H1 (cell line): ENCODE measurements around the gene MYCBPAP. TPM values are rescaled to one million over a fixed set of nuclear protein-coding genes. Genes with fewer than 3 reads are reported as not detected.

Experiments
- CTCF ChIA-PET: fragments of 300-600 bp; sonication (Branson Sonifier 250); formaldehyde crosslinking; loops from one replicate; lab custom pipeline; 2021; ENCODE audit not compliant: partially characterized antibody; lab: Charles Lee
- POLR2A ChIA-PET: fragments of 300-600 bp; sonication (Branson Sonifier 250); formaldehyde crosslinking; loops from one replicate; lab custom pipeline; 2021; ENCODE audit warnings: inconsistent platforms; ENCODE audit not compliant: partially characterized antibody; lab: Charles Lee
- DNase-seq, 2 experiments: peaks; one replicate each; pipeline versions ENCODE4 v3.0.0 to v3.0.0-alpha.2; 2010 to 2022; ENCODE audit warnings: low spot score in 2 of 2, low read depth in 1 of 2, mixed read lengths in 1 of 2
- FAIRE-seq: peaks from 2 replicates; lab custom pipeline; 2011; peaks lifted over from hg19 to GRCh38; lab: Jason Lieb, UNC
- H2AFZ ChIP-seq: 2 replicates; pipeline ENCODE4 v1.8.1; 2012; ENCODE audit warnings: low read length, inconsistent platforms
- H2AK5ac ChIP-seq: 2 replicates; pipeline ENCODE4 v1.6.1; 2013; ENCODE audit warnings: low read depth, low read length
- H2BK120ac ChIP-seq: replicated peaks from 2 replicates; pipeline ENCODE3; 2013; ENCODE audit warnings: low read depth, low read length, inconsistent platforms
- H2BK12ac ChIP-seq: 2 replicates; pipeline ENCODE4 v1.6.1; 2013; ENCODE audit warnings: low read depth, low read length
- H2BK15ac ChIP-seq: 2 replicates; pipeline ENCODE4 v1.6.1; 2013; ENCODE audit warnings: low read length
- H2BK20ac ChIP-seq: 2 replicates; pipeline ENCODE4 v1.6.1; 2013; ENCODE audit warnings: low read length
- H2BK5ac ChIP-seq: 2 replicates; pipeline ENCODE4 v1.6.1; 2013; ENCODE audit warnings: low read depth, low read length
- H3K14ac ChIP-seq: 2 replicates; pipeline ENCODE4 v1.6.1; 2013; ENCODE audit warnings: inconsistent platforms; ENCODE audit not compliant: insufficient read length
- H3K18ac ChIP-seq: 2 replicates; pipeline ENCODE4 v1.6.1; 2013; ENCODE audit warnings: low read length; ENCODE audit errors: extremely low read depth
- H3K23ac ChIP-seq: 2 replicates; pipeline ENCODE4 v1.6.1; 2013; ENCODE audit warnings: inconsistent platforms; ENCODE audit not compliant: insufficient read length
- H3K23me2 ChIP-seq: 2 replicates; pipeline ENCODE4 v1.6.1; 2013; ENCODE audit warnings: low read depth, low read length
- H3K27ac ChIP-seq: 2 replicates; pipeline ENCODE4 v1.6.1; 2011; ENCODE audit warnings: low read depth, low read length, inconsistent platforms
- H3K27me3 ChIP-seq, 4 experiments: replicated peaks in 1 of 4; 1 replicate in 1 of 4; 2 replicates in 3 of 4; pipeline versions ENCODE4 v1.6.1 to v1.8.1; 2011 to 2013; ENCODE audit warnings: low read length in 3 of 4, mild to moderate bottlenecking in 3 of 4, inconsistent platforms in 2 of 4, mixed read lengths in 2 of 4, moderate library complexity in 1 of 4; ENCODE audit not compliant: control insufficient read depth in 3 of 4, insufficient read depth in 3 of 4; ENCODE audit errors: extremely low read depth in 1 of 4
- H3K36me3 ChIP-seq, 4 experiments: 2 replicates each; pipeline versions ENCODE4 v1.6.1 to v1.8.1; 2011 to 2013; ENCODE audit warnings: mild to moderate bottlenecking in 4 of 4, low read length in 3 of 4, moderate library complexity in 2 of 4, control low read depth in 1 of 4, inconsistent platforms in 1 of 4; ENCODE audit not compliant: insufficient read depth in 4 of 4, control insufficient read depth in 2 of 4
- H3K4ac ChIP-seq: replicated peaks from 2 replicates; pipeline ENCODE3; 2013; ENCODE audit warnings: low read length, low read depth, mixed read lengths, inconsistent platforms; ENCODE audit not compliant: insufficient read length
- H3K4me1 ChIP-seq, 4 experiments: replicated peaks in 1 of 4; 1 replicate in 1 of 4; 2 replicates in 3 of 4; pipeline versions ENCODE4 v1.6.1 to v1.8.1; 2011 to 2013; ENCODE audit warnings: low read length in 3 of 4, inconsistent platforms in 2 of 4, mixed read lengths in 1 of 4; ENCODE audit not compliant: insufficient read depth in 4 of 4, control insufficient read depth in 3 of 4
- H3K4me2 ChIP-seq, 2 experiments: 2 replicates each; pipeline versions ENCODE4 v1.6.1 to v1.8.1; 2011 to 2013; ENCODE audit warnings: low read depth in 2 of 2, low read length in 2 of 2, control low read depth in 1 of 2, inconsistent platforms in 1 of 2, mild to moderate bottlenecking in 1 of 2; ENCODE audit not compliant: insufficient read depth in 1 of 2
- H3K4me3 ChIP-seq, 4 experiments: fragments of 200-600, 300-600 bp in 1 of 4; sonication (generic), shearing (Covaris generic), sonication (Bioruptor Twin) in 1 of 4; 2 replicates each; pipeline versions ENCODE4 v1.5.1 to v1.8.1; 2011 to 2016; ENCODE audit warnings: low read length in 4 of 4, low read depth in 3 of 4, control low read depth in 2 of 4, inconsistent platforms in 2 of 4, mild to moderate bottlenecking in 2 of 4, mixed read lengths in 1 of 4, moderate library complexity in 1 of 4; ENCODE audit not compliant: insufficient read depth in 2 of 4; ENCODE audit errors: extremely low read depth in 1 of 4
- H3K56ac ChIP-seq: replicated peaks from 2 replicates; pipeline ENCODE3; 2013; ENCODE audit warnings: low read depth, mild to moderate bottlenecking, mixed read lengths, low read length, inconsistent platforms; ENCODE audit not compliant: insufficient read length
- H3K79me1 ChIP-seq: 2 replicates; pipeline ENCODE4 v1.6.1; 2013; ENCODE audit warnings: low read depth, low read length, control low read depth
- H3K79me2 ChIP-seq, 2 experiments: 2 replicates each; pipeline versions ENCODE4 v1.6.1 to v1.8.1; 2012 to 2013; ENCODE audit warnings: low read length in 2 of 2, mild to moderate bottlenecking in 2 of 2, inconsistent platforms in 1 of 2; ENCODE audit not compliant: insufficient read depth in 2 of 2, control insufficient read depth in 1 of 2
- H3K9ac ChIP-seq, 4 experiments: replicated peaks in 1 of 4; 1 replicate in 1 of 4; 2 replicates in 3 of 4; pipeline versions ENCODE4 v1.6.1 to v1.8.1; 2011 to 2013; ENCODE audit warnings: low read depth in 3 of 4, low read length in 3 of 4, control low read depth in 2 of 4, mild to moderate bottlenecking in 2 of 4, moderate library complexity in 2 of 4, inconsistent platforms in 1 of 4; ENCODE audit errors: extremely low read depth in 1 of 4
- H3K9me3 ChIP-seq, 2 experiments: 2 replicates each; pipeline versions ENCODE4 v1.6.1 to v1.8.1; 2012 to 2013; ENCODE audit warnings: mild to moderate bottlenecking in 2 of 2, moderate library complexity in 2 of 2, control low read depth in 1 of 2, inconsistent platforms in 1 of 2, low read depth in 1 of 2, low read length in 1 of 2, mixed read lengths in 1 of 2; ENCODE audit not compliant: insufficient read depth in 2 of 2
- H4K20me1 ChIP-seq, 2 experiments: replicated peaks in 1 of 2; 2 replicates each; pipeline versions ENCODE3 to v1.8.1; 2011 to 2013; ENCODE audit warnings: inconsistent platforms in 2 of 2, low read length in 2 of 2, mild to moderate bottlenecking in 1 of 2; ENCODE audit not compliant: insufficient read depth in 2 of 2, control insufficient read depth in 1 of 2
- H4K5ac ChIP-seq: 2 replicates; pipeline ENCODE4 v1.6.1; 2013; ENCODE audit warnings: low read length, low read depth, mixed read lengths, inconsistent platforms; ENCODE audit not compliant: insufficient read length
- H4K8ac ChIP-seq: 2 replicates; pipeline ENCODE4 v1.8.0; 2013; ENCODE audit warnings: mild to moderate bottlenecking, moderate library complexity, low read length, inconsistent platforms; ENCODE audit not compliant: insufficient read depth; ENCODE audit errors: extremely low read depth
- H4K91ac ChIP-seq: replicated peaks from 2 replicates; pipeline ENCODE3; 2013; ENCODE audit warnings: low read length, mixed read lengths, inconsistent platforms; ENCODE audit not compliant: insufficient read length
- JUND ChIP-seq: IDR thresholded peaks from 2 replicates; pipeline ENCODE4 v1.6.1; 2011; ENCODE audit warnings: mild to moderate bottlenecking, improper control_type of control experiment, low read length
- KDM1A ChIP-seq: fragments of 200-600, 300-600 bp; sonication (generic); IDR thresholded peaks from 2 replicates; pipeline ENCODE4 v1.7.1; 2016; ENCODE audit warnings: mild to moderate bottlenecking, low read length, borderline replicate concordance
- RAD21 ChIP-seq, 2 experiments: IDR thresholded peaks in 1 of 2; conservative IDR thresholded peaks in 1 of 2; 2 replicates each; pipeline ENCODE4 v1.6.1; 2011; ENCODE audit warnings: low read depth in 2 of 2, low read length in 2 of 2, improper control_type of control experiment in 1 of 2, inconsistent platforms in 1 of 2, mild to moderate bottlenecking in 1 of 2, moderate library complexity in 1 of 2
- WGBS, 2 experiments: shearing (Covaris generic) in 1 of 2; methylation state at CpG; one replicate each; pipeline versions ENCODE4 v1.1.6 to v1.1.7; 2013 to 2015; ENCODE audit warnings: low lambda C conversion rate in 2 of 2, mixed read lengths in 2 of 2, inconsistent platforms in 1 of 2, low coverage in 1 of 2, missing lambda C conversion rate in 1 of 2; ENCODE audit not compliant: insufficient replicate concordance in 2 of 2, insufficient coverage in 1 of 2, insufficient read length in 1 of 2; ENCODE audit errors: extremely low coverage in 1 of 2, missing lambda C conversion rate in 1 of 2; 5-methylcytosine and 5-hydroxymethylcytosine counted together
- polyA plus RNA-seq, 7 experiments: library from polyadenylated mRNA; depleted of rRNA in 3 of 7; stranded (reverse) in 5 of 7; unstranded in 2 of 7; fragments of >200 nt in 5 of 7; fragments of 200-250 nt in 2 of 7; gene quantifications; 1 replicate in 5 of 7; 2 replicates in 1 of 7; 4 replicates in 1 of 7; pipeline versions ENCODE4 v1.2.1 to v1.2.3, GENCODE V29; 2011 to 2013; ENCODE audit warnings: missing spikeins in 2 of 7, mixed read lengths in 2 of 7
- total RNA-seq: library from RNA; stranded (reverse); fragmentation: NEBNext Ultra II Directional; extraction: Animal tissue kit (Norgen Biotek cat#: 25700); gene quantifications from 2 replicates; pipeline ENCODE4 v1.2.1, GENCODE V29; 2021

MYCBPAP gene
- total and polyA plus RNA-seq, 2 of the 8 experiments (the other 6 are each of a cell fraction or from before 2014, with no cell fraction given): 0.89 to 3.3 TPM

DNA sequence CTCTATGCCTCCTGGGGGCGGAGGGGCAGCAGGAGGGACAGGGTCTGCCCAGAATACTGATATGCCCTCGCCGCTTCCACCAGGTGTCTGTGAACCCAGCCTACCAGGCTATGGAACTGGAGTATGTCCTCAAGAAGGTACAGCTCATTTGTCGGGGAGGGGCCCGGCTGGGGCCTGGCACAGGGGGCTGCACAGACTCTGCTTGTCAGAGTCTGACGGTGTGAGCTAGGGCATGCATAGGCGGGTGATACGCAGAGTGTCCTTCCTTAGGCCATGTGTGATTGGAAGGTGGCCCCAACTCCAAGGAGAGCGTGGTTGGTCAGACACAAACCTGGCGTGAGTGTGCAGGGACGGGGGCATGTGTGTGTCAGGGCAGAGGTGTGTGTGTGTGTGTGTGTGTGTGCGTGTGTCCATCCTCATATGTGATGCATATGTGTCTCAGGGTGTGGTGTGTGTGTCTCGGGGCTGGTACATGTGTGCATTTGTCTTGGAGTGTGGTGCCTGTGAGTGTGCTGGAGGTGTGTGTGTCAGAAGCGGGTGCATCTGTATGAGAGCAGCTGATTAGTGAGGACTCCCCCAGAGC lies 46.6 kb upstream of the MYCBPAP start:
- FAIRE-seq (no peak), DNase-seq (no peak)
- no peak overlapping the region for H3K56ac ChIP-seq
- H3K79me1 ChIP-seq: no peaks in the 10 kb centered on the region
- no peak overlapping the region for H2BK120ac ChIP-seq
- H2BK20ac ChIP-seq: no peak overlapping the region
- H4K91ac ChIP-seq: no peak overlapping the region
- no peaks in the 10 kb centered on the region for H3K79me2 ChIP-seq
- H3K27ac ChIP-seq: no peak overlapping the region
- no peak overlapping the region for H2AFZ ChIP-seq
- H3K36me3 ChIP-seq: no peaks in the 10 kb centered on the region; a peak in 1 of 8 replicates
- H4K8ac ChIP-seq: peak overlapping the region; percentile 40
- H2BK15ac ChIP-seq: no peak overlapping the region
- no peak overlapping the region for H3K4ac ChIP-seq
- no peaks in the 10 kb centered on the region for H3K23me2 ChIP-seq
- no peak overlapping the region for H3K9ac ChIP-seq
- H3K9me3 ChIP-seq: no peaks in the 10 kb centered on the region
- no peak overlapping the region for H3K4me2 ChIP-seq
- no peak overlapping the region for H2BK12ac ChIP-seq
- no peak overlapping the region; the same call in 1 of the 2 replicates for H2BK5ac ChIP-seq
- H3K4me1 ChIP-seq: peaks cover 0 to under 1% (median 0%) of the 10 kb centered on the region in 4 experiments; a peak in 1 of 7 replicates
- CTCF ChIA-PET: interaction anchor here (1.1 to 4.1 kb wide), 3 partner anchors 12 to 162 kb away, joined by 3 to 22 read pairs (median 7); partner anchors contain the start of gene LRRC59
- H2AK5ac ChIP-seq: no peak overlapping the region
- H4K20me1 ChIP-seq: peaks cover 0 to 9% of the 10 kb centered on the region in 2 experiments
- H3K4me3 ChIP-seq: no peak overlapping the region
- POLR2A ChIA-PET: no interaction called here
- 90% methylated on average over 14 of the region's 14 CpGs; no CpG with 5 or more reads in 1 of the 2 experiments for WGBS, 2 experiments
- H3K14ac ChIP-seq: no peak overlapping the region
- no peak overlapping the region for H3K18ac ChIP-seq
- H3K27me3 ChIP-seq: peaks cover 0 to 3% (median 0%) of the 10 kb centered on the region in 4 experiments; a peak in 1 of 7 replicates
- no peak overlapping the region for H4K5ac ChIP-seq
- no peak overlapping the region for H3K23ac ChIP-seq
- TF ChIP-seq JUND (no peak), KDM1A (no peak), RAD21 (IDR thresholded peaks at IDR 0.05 in 1 of 2, conservative IDR thresholded peaks at IDR 0.05 in 1 of 2; ENCODE audit: low read depth in 2 of 2, low read length in 2 of 2) (no peak)
- TF ChIP-seq, all 59 proteins: peak for 0
